Measurements from ENCODE around the gene GLIPR1L1. TPM values are rescaled to one million over a fixed set of nuclear protein-coding genes. Genes with fewer than 3 reads are reported as not detected.

GLIPR1L1 gene
- total RNA-seq (2014; rRNA removed; shearing (Covaris generic); ENCODE audit: low replicate concordance) = not detected in 2 replicates

GRCh38 chr12:75334384-75335030 lies at the start of gene GLIPR1L1:
Gene GLIPR1L1, plus strand, starts transcription at chr12:75334670. Its CDS starts 59 bp downstream, at chr12:75334729.
- in situ Hi-C loops (cut with HindIII; ENCODE audit: low pct_unique_long_range_greater_than_20kb, low sequenced_read_pairs) = no loop called here
- DNase-seq (ENCODE audit: low read depth) = peak; percentile 92

- no peak for DNase-seq (ENCODE audit: low read depth)
- in situ Hi-C loops (cut with HindIII; ENCODE audit: low pct_unique_long_range_greater_than_20kb, low sequenced_read_pairs) = no loop called here
Observed at GRCh38 chr12:75288860-75289259, 45.6 kb upstream of the GLIPR1L1 start.

- peak; percentile 11 for DNase-seq (ENCODE audit: low read depth)
- in situ Hi-C loops (cut with HindIII; ENCODE audit: low pct_unique_long_range_greater_than_20kb, low sequenced_read_pairs) = no loop called here
Observed at GRCh38 chr12:75289753-75290152, 44.7 kb upstream of the GLIPR1L1 start.

- no peak for DNase-seq (ENCODE audit: low read depth)
- in situ Hi-C loops (cut with HindIII; ENCODE audit: low pct_unique_long_range_greater_than_20kb, low sequenced_read_pairs) = no loop called here
Observed at GRCh38 chr12:75291014-75291413, 43.5 kb upstream of the GLIPR1L1 start.

GRCh38 chr12:75294336-75294735 lies 40.1 kb upstream of the GLIPR1L1 start:
- in situ Hi-C loops (cut with HindIII; ENCODE audit: low pct_unique_long_range_greater_than_20kb, low sequenced_read_pairs) = no loop called here
- no peak for DNase-seq (ENCODE audit: low read depth)

- in situ Hi-C loops (cut with HindIII; ENCODE audit: low pct_unique_long_range_greater_than_20kb, low sequenced_read_pairs) = no loop called here
- DNase-seq (ENCODE audit: low read depth) = no peak
Observed at GRCh38 chr12:75294797-75295196, 39.7 kb upstream of the GLIPR1L1 start.

- DNase-seq (ENCODE audit: low read depth) = no peak
- in situ Hi-C loops (cut with HindIII; ENCODE audit: low pct_unique_long_range_greater_than_20kb, low sequenced_read_pairs) = no loop called here
Observed at GRCh38 chr12:75302225-75302624, 32.2 kb upstream of the GLIPR1L1 start.

- in situ Hi-C loops (cut with HindIII; ENCODE audit: low pct_unique_long_range_greater_than_20kb, low sequenced_read_pairs) = no loop called here
Observed at GRCh38 chr12:75302781-75303180, 31.7 kb upstream of the GLIPR1L1 start.

GRCh38 chr12:75305412-75306332 lies 28.8 kb upstream of the GLIPR1L1 start:
- in situ Hi-C loops (cut with HindIII; ENCODE audit: low pct_unique_long_range_greater_than_20kb, low sequenced_read_pairs) = no loop called here
- DNase-seq (ENCODE audit: low read depth) = no peak

More at GRCh38 chr12:75302781-75303180, 31.7 kb upstream of the GLIPR1L1 start:
- no peak for DNase-seq (ENCODE audit: low read depth)

- in situ Hi-C loops (cut with HindIII; ENCODE audit: low pct_unique_long_range_greater_than_20kb, low sequenced_read_pairs) = no loop called here
- DNase-seq (ENCODE audit: low read depth) = no peak
Observed at GRCh38 chr12:75308279-75308678, 26.2 kb upstream of the GLIPR1L1 start.

- in situ Hi-C loops (cut with HindIII; ENCODE audit: low pct_unique_long_range_greater_than_20kb, low sequenced_read_pairs) = no loop called here
- no peak for DNase-seq (ENCODE audit: low read depth)
Observed at GRCh38 chr12:75311369-75311768, 23.1 kb upstream of the GLIPR1L1 start.

GRCh38 chr12:75315518-75315917 lies 19.0 kb upstream of the GLIPR1L1 start:
- in situ Hi-C loops (cut with HindIII; ENCODE audit: low pct_unique_long_range_greater_than_20kb, low sequenced_read_pairs) = no loop called here
- DNase-seq (ENCODE audit: low read depth) = no peak

GRCh38 chr12:75317784-75318183 lies 16.7 kb upstream of the GLIPR1L1 start:
- in situ Hi-C loops (cut with HindIII; ENCODE audit: low pct_unique_long_range_greater_than_20kb, low sequenced_read_pairs) = no loop called here
- DNase-seq (ENCODE audit: low read depth) = no peak

- no peak for DNase-seq (ENCODE audit: low read depth)
- in situ Hi-C loops (cut with HindIII; ENCODE audit: low pct_unique_long_range_greater_than_20kb, low sequenced_read_pairs) = no loop called here
Observed at GRCh38 chr12:75322464-75322863, 12.0 kb upstream of the GLIPR1L1 start.

GRCh38 chr12:75323663-75324062 lies 10.8 kb upstream of the GLIPR1L1 start:
- in situ Hi-C loops (cut with HindIII; ENCODE audit: low pct_unique_long_range_greater_than_20kb, low sequenced_read_pairs) = no loop called here
- no peak for DNase-seq (ENCODE audit: low read depth)

GRCh38 chr12:75327642-75328041 lies 6.8 kb upstream of the GLIPR1L1 start:
- in situ Hi-C loops (cut with HindIII; ENCODE audit: low pct_unique_long_range_greater_than_20kb, low sequenced_read_pairs) = no loop called here

GRCh38 chr12:75329918-75330826 lies 4.3 kb upstream of the GLIPR1L1 start, which contains the start of gene CAPS2:
Gene CAPS2, minus strand, starts transcription at chr12:75330324. Its CDS starts 3,826 bp downstream, at chr12:75326498.
- in situ Hi-C loops (cut with HindIII; ENCODE audit: low pct_unique_long_range_greater_than_20kb, low sequenced_read_pairs) = no loop called here
- peak; percentile 87 for DNase-seq (ENCODE audit: low read depth)

More at GRCh38 chr12:75327642-75328041, 6.8 kb upstream of the GLIPR1L1 start:
- DNase-seq (ENCODE audit: low read depth) = no peak

- in situ Hi-C loops (cut with HindIII; ENCODE audit: low pct_unique_long_range_greater_than_20kb, low sequenced_read_pairs) = no loop called here
- no peak for DNase-seq (ENCODE audit: low read depth)
Observed at GRCh38 chr12:75337905-75338304, 3.4 kb downstream of the GLIPR1L1 start.
